CD14-positive monocyte (primary cell): ENCODE data around the gene SF3A1. TPM values are rescaled to one million over a fixed set of nuclear protein-coding genes. Genes with fewer than 3 reads are reported as not detected.

Experiments
- DNase-seq, 3 donors: peaks; one replicate each; pipeline ENCODE4 v3.0.0-alpha.2; 2011 to 2022
- H2AFZ ChIP-seq: 2 replicates; pipeline ENCODE4 v1.6.0; 2012; ENCODE audit warnings: mild to moderate bottlenecking, low read depth, low read length, inconsistent platforms; ENCODE audit not compliant: insufficient read depth, poor library complexity, severe bottlenecking
- H3K27ac ChIP-seq, 2 donors: 1 replicate in 1 of 2; 2 replicates in 1 of 2; pipeline ENCODE4 v1.5.1; 2012 to 2013; ENCODE audit warnings: low read length in 2 of 2, control low read depth in 1 of 2, inconsistent platforms in 1 of 2, low read depth in 1 of 2, mild to moderate bottlenecking in 1 of 2
- H3K27me3 ChIP-seq, 2 donors: one replicate each; pipeline versions ENCODE4 v1.6.0 to v1.6.1; 2011 to 2013; ENCODE audit warnings: low read length in 2 of 2; ENCODE audit not compliant: control insufficient read depth in 2 of 2, insufficient read depth in 2 of 2
- H3K36me3 ChIP-seq, 2 donors: replicated peaks in 1 of 2; 1 replicate in 1 of 2; 2 replicates in 1 of 2; pipeline versions ENCODE4 v1.5.1 to v1.6.1; 2012 to 2013; ENCODE audit warnings: low read length in 2 of 2, control low read depth in 1 of 2, inconsistent platforms in 1 of 2, mild to moderate bottlenecking in 1 of 2; ENCODE audit not compliant: insufficient read depth in 2 of 2, control insufficient read depth in 1 of 2
- H3K4me1 ChIP-seq, 2 donors: 1 replicate in 1 of 2; 2 replicates in 1 of 2; pipeline versions ENCODE4 v1.5.1 to v1.6.1; 2012 to 2013; ENCODE audit warnings: low read length in 2 of 2, control low read depth in 1 of 2, inconsistent platforms in 1 of 2, mild to moderate bottlenecking in 1 of 2, moderate library complexity in 1 of 2; ENCODE audit not compliant: insufficient read depth in 2 of 2, control insufficient read depth in 1 of 2
- H3K4me2 ChIP-seq: replicated peaks from 2 replicates; pipeline ENCODE3; 2012; ENCODE audit warnings: low read length, moderate library complexity, mild to moderate bottlenecking; ENCODE audit not compliant: poor library complexity, severe bottlenecking; ENCODE audit errors: extremely low read depth
- H3K4me3 ChIP-seq, 3 experiments: fragments of 200-600 bp in 1 of 3; sonication (generic) in 1 of 3; replicated peaks in 1 of 3; 1 replicate in 2 of 3; 2 replicates in 1 of 3; pipeline ENCODE4 v1.5.1; 2011 to 2013; ENCODE audit warnings: low read length in 3 of 3, mild to moderate bottlenecking in 3 of 3, control low read depth in 2 of 3, low read depth in 2 of 3, inconsistent platforms in 1 of 3, moderate library complexity in 1 of 3
- H3K79me2 ChIP-seq: 2 replicates; pipeline ENCODE4 v1.6.0; 2012; ENCODE audit warnings: mild to moderate bottlenecking, control low read depth, inconsistent platforms, low read length, moderate library complexity; ENCODE audit not compliant: insufficient read depth
- H3K9ac ChIP-seq: 2 replicates; pipeline ENCODE4 v1.6.0; 2017; ENCODE audit warnings: low read length, mild to moderate bottlenecking; ENCODE audit not compliant: insufficient read depth, poor library complexity, severe bottlenecking
- H3K9me3 ChIP-seq, 2 donors: replicated peaks in 1 of 2; 1 replicate in 1 of 2; 2 replicates in 1 of 2; pipeline versions ENCODE4 v1.5.1 to v1.6.1; 2012 to 2013; ENCODE audit warnings: low read length in 2 of 2, control low read depth in 1 of 2; ENCODE audit not compliant: control insufficient read depth in 1 of 2, insufficient read depth in 1 of 2
- H4K20me1 ChIP-seq: 2 replicates; pipeline ENCODE4 v1.6.0; 2012; ENCODE audit warnings: mild to moderate bottlenecking, low read length, control low read depth, moderate library complexity; ENCODE audit not compliant: insufficient read depth
- H3K27ac Mint-ChIP-seq, 7 donors: one replicate each; pipeline ENCODE4 v1.8.0; 2020; ENCODE audit warnings: mild to moderate bottlenecking in 7 of 7, mixed read lengths in 7 of 7, moderate library complexity in 6 of 7, inconsistent platforms in 2 of 7
- H3K27me3 Mint-ChIP-seq, 3 donors: one replicate each; pipeline ENCODE4 v1.8.0; 2021 to 2022; ENCODE audit warnings: low read depth in 3 of 3, mild to moderate bottlenecking in 3 of 3, mixed read lengths in 3 of 3, moderate library complexity in 3 of 3, inconsistent platforms in 1 of 3
- H3K36me3 Mint-ChIP-seq, 2 donors: one replicate each; pipeline ENCODE4 v1.8.0; 2020; ENCODE audit warnings: mixed read lengths in 2 of 2, inconsistent platforms in 1 of 2, mild to moderate bottlenecking in 1 of 2
- H3K4me1 Mint-ChIP-seq: one replicate; pipeline ENCODE4 v1.8.0; 2020; ENCODE audit warnings: mild to moderate bottlenecking, mixed read lengths
- H3K4me3 Mint-ChIP-seq, 2 donors: one replicate each; pipeline ENCODE4 v1.8.0; 2020; ENCODE audit warnings: mild to moderate bottlenecking in 2 of 2, mixed read lengths in 2 of 2, moderate library complexity in 1 of 2
- H3K9me3 Mint-ChIP-seq, 7 donors: one replicate each; pipeline ENCODE4 v1.8.0; 2020 to 2022; ENCODE audit warnings: mixed read lengths in 7 of 7, mild to moderate bottlenecking in 6 of 7, moderate library complexity in 6 of 7, inconsistent platforms in 2 of 7
- CTCF ChIP-seq: fragments of 200-600 bp; IDR thresholded peaks from one replicate; pipeline ENCODE4 v1.8.0; 2022; ENCODE audit warnings: antibody characterized with exemption, mild to moderate bottlenecking
- WGBS: methylation state at CpG from one replicate; pipeline ENCODE4 v1.1.5; 2013; ENCODE audit warnings: missing lambda C conversion rate; ENCODE audit not compliant: insufficient coverage; 5-methylcytosine and 5-hydroxymethylcytosine counted together
- intact Hi-C, 2 donors: fragments of 100-400 bp; cut with micrococcal nuclease; formaldehyde crosslinking; loops; one replicate each; pipeline versions ENCODE4 v1.15.0 to v1.15.1; 2023
- polyA plus RNA-seq, 3 donors: library from polyadenylated mRNA; depleted of rRNA in 1 of 3; unstranded in 2 of 3; stranded (reverse) in 1 of 3; fragments of 300-500 nt in 2 of 3; fragments of >200 nt in 1 of 3; fragmentation: Illumina TruSeq in 2 of 3; gene quantifications; 1 replicate in 2 of 3; 2 replicates in 1 of 3; pipeline ENCODE4 v1.2.3, GENCODE V29; 2012 to 2021

The SF3A1 gene
- polyA plus RNA-seq, 3 donors = 34.7 to 102 (median 52.1) TPM

GRCh38 chr22:30398685-30399680, 42.3 kb upstream of the SF3A1 start:
- Histone ChIP-seq H4K20me1 (no peaks in the 10 kb centered on the region), H3K4me1 (peaks cover 5 to 9% of the 10 kb centered on the region in 2 donors), H3K4me2 (no peak overlapping the region), H3K79me2 (no peaks in the 10 kb centered on the region), H3K27me3 (peaks cover 33 to 49% of the 10 kb centered on the region in 2 donors), H3K27ac (no peak overlapping the region), H2AFZ (no peak overlapping the region), H3K4me3 (no peak overlapping the region), H3K9me3 (peaks cover 0 to 8% of the 10 kb centered on the region in 2 donors), H3K9ac (no peak overlapping the region), H3K36me3 (no peaks in the 10 kb centered on the region)
- peaks cover 11% of the 10 kb centered on the region for H3K4me1 Mint-ChIP-seq
- peaks cover 2 to 3% of the 10 kb centered on the region in 2 donors for H3K36me3 Mint-ChIP-seq
- intact Hi-C loops = no loop called here
- WGBS = 82% methylated on average over 17 of the region's 25 CpGs
- peaks cover 0 to 11% (median 0%) of the 10 kb centered on the region in 7 donors for H3K9me3 Mint-ChIP-seq
- H3K27ac Mint-ChIP-seq = peak overlapping the region in 1 of 7 donors; percentile 53
- H3K27me3 Mint-ChIP-seq = peaks cover 48 to 66% (median 54%) of the 10 kb centered on the region in 3 donors
- H3K4me3 Mint-ChIP-seq = peak overlapping the region in 1 of 2 donors; percentile 80
- TF ChIP-seq CTCF = no peak
- DNase-seq = no peak

GRCh38 chr22:30397656-30398635, 41.3 kb upstream of the SF3A1 start:
- Histone ChIP-seq H3K27me3 (peaks cover 33 to 49% of the 10 kb centered on the region in 2 donors), H2AFZ (no peak overlapping the region)
- intact Hi-C loops = no loop called here

More at GRCh38 chr22:30397656-30398635, 41.3 kb upstream of the SF3A1 start:
- Mint-ChIP-seq H3K4me3 (peak overlapping the region; percentile 37 to 80), H3K36me3 (peaks cover 2 to 3% of the 10 kb centered on the region in 2 donors), H3K27ac (peak overlapping the region in 1 of 7 donors; percentile 14), H3K27me3 (peaks cover 50 to 65% (median 51%) of the 10 kb centered on the region in 3 donors), H3K9me3 (peaks cover 0 to 11% (median 0%) of the 10 kb centered on the region in 7 donors), H3K4me1 (peaks cover 11% of the 10 kb centered on the region)
- Histone ChIP-seq H4K20me1 (no peaks in the 10 kb centered on the region), H3K9ac (no peak overlapping the region), H3K27ac (no peak overlapping the region), H3K4me2 (no peak overlapping the region), H3K4me3 (no peak overlapping the region), H3K9me3 (peaks cover 0 to 8% of the 10 kb centered on the region in 2 donors), H3K36me3 (no peaks in the 10 kb centered on the region), H3K4me1 (peaks cover 5 to 9% of the 10 kb centered on the region in 2 donors), H3K79me2 (no peaks in the 10 kb centered on the region)
- no peak for DNase-seq
- WGBS = 21% methylated on average over 4 of the region's 11 CpGs
- no peak for TF ChIP-seq CTCF
